Measurements from ENCODE around the gene TMEM94. TPM values are rescaled to one million over a fixed set of nuclear protein-coding genes. Genes with fewer than 3 reads are reported as not detected.

TMEM94 gene
- total and polyA plus RNA-seq, 12 donors, result 25.6 to 66.7 (median 41.3) TPM

DNA sequence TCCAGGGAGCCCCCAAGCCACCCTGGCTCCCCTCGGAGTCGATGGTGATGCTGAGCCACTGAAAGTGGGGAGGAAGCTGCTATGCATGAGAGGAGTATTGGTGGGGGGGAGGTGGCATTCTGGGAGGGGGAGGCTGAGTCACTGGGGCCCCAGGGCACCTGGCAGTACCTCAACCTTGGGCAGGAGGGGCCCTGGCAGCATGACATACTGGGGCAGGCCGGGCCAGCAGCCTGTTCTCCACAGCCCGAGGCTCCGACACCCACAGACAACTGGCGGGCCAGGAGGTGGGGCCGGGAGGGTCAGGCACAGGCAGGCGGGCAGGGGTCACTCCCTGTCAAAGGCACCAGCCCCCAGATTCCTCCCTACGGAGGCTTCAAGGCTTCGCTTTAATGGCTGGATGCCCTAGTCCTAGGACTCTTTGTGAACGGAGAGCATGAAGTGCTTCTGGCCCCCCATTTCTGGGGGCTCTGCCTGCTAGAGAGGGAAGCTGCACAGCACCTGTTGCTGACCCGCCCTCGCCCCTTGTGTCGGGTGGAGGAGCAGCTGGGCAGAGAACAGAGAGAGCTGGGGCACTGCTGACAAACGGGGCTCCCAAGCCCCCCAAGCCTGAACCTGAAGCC is 58.0 kb downstream of the TMEM94 start:
- TF ChIP-seq, protein P1, sequence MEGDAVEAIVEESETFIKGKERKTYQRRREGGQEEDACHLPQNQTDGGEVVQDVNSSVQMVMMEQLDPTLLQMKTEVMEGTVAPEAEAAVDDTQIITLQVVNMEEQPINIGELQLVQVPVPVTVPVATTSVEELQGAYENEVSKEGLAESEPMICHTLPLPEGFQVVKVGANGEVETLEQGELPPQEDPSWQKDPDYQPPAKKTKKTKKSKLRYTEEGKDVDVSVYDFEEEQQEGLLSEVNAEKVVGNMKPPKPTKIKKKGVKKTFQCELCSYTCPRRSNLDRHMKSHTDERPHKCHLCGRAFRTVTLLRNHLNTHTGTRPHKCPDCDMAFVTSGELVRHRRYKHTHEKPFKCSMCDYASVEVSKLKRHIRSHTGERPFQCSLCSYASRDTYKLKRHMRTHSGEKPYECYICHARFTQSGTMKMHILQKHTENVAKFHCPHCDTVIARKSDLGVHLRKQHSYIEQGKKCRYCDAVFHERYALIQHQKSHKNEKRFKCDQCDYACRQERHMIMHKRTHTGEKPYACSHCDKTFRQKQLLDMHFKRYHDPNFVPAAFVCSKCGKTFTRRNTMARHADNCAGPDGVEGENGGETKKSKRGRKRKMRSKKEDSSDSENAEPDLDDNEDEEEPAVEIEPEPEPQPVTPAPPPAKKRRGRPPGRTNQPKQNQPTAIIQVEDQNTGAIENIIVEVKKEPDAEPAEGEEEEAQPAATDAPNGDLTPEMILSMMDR (IDR thresholded peaks at IDR 0.05), result no peak
- Histone ChIP-seq H3K9me3 (no peaks in the 10 kb centered on the region), H3K4me1 (peaks cover 29 to 71% (median 62%) of the 10 kb centered on the region in 9 donors), H3K27ac (peak overlapping the region; percentile 81 to 98 (median 92)), H3K4me3 (peak overlapping the region; percentile 79 to 98 (median 93)), H3K36me3 (peaks cover 0 to 51% (median 3%) of the 10 kb centered on the region in 9 donors), H3K27me3 (peaks cover 0 to 13% (median 0%) of the 10 kb centered on the region in 7 donors)
- ATAC-seq (no peak), DNase-seq (peak in 1 of 2 donors; percentile 42)
- intact Hi-C loops (cut with DNase I), result loop anchor here in 4 of 10 donors (2.0 to 10.0 kb wide), 3 partner anchors 37 to 90 kb away; no protein-coding TSS in a partner anchor
- 4 to 6% methylated on average over 15 of the region's 15 CpGs for WGBS, 2 donors

DNA sequence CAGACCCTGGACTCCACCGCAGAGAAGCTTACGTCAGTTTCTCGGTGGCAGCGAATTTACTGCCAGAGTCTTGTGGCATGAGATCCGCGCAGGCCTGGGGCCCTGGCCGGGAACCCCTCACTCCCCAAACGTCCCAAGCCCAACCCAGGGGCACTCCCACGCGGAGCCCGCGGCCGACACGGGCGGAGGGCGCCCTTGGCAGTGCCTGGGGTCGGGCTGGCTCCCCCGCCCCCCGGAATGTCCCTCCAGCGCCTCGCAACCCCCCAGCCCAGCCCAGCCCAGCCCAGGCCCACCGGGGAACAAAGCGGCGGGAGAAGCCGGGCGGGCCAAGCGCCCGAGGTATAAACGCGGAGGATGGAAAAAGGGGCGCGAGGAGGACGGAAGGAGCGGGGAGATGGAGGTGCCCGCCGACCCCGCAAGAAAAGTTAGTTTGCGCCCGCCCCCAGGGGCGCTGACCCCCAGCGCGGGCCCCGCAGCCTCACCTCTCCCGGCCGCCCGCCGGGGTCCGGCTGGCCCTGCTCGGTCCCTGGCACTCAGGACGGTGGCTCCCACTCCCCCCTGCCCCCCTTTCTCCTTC is 58.6 kb downstream of the TMEM94 start:
- intact Hi-C loops (cut with DNase I), result loop anchor here in 9 of 10 donors (1.0 to 10.0 kb wide), 7 partner anchors 38 to 90 kb away; partner anchors contain the start of gene MYO15B (in 5 of the 9)
- H3K27ac ChIP-seq, result peak overlapping the region; percentile 81 to 98 (median 92)
- TF ChIP-seq, protein P1 (IDR thresholded peaks at IDR 0.05), result no peak
- ATAC-seq (peak in 2 of 8 donors; percentile 0 to 9), DNase-seq (peak in 1 of 2 donors; percentile 39)
- 1% methylated on average over 49 to 50 of the region's 50 CpGs for WGBS, 2 donors
- H3K4me1 ChIP-seq, result peaks cover 25 to 65% (median 58%) of the 10 kb centered on the region in 9 donors
- H3K36me3 ChIP-seq, result peaks cover 0 to 51% (median 3%) of the 10 kb centered on the region in 9 donors
- no peaks in the 10 kb centered on the region for H3K9me3 ChIP-seq
- H3K27me3 ChIP-seq, result peaks cover 0 to 13% (median 0%) of the 10 kb centered on the region in 7 donors
- peak overlapping the region; percentile 79 to 98 (median 93) for H3K4me3 ChIP-seq

DNA sequence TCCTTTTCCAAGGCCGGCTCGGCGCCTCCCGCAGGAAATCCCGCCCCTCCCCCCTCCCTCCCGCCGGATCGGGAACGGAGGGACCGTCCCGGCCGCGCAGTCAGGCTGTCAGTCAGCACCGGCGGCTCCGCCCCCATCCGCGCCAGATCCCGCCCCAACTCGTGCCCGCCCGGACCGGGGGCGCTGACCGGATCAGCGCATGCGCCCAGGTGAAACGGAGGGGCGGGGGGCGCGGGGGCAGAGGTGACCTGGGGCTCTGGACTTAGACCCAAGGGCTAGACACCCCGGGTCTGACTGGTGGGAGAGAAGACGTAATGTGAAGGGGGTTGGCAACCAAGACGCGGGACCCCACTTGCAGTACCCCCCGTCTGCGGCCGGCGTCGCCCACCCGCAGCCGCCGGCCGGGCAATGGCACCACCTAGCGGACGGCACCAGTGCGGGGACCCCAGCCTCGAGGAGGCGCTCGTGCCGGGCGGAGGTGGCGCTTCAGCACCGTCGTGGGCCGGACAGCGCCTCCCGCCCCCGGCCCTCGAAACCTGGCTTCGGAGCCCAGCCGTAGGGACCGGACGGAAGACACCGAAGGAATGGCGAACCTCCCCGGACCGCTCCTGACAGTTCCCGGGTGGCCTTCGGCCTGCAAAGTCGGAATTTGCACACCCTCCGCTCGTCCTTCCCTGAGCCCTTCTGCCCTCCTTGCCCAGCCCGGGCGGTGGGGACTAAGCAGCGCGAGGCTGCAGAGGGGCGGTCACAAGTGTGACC is 59.2 kb downstream of the TMEM94 start, which contains the start of gene CASKIN2:
Gene CASKIN2, minus strand, starts transcription at position 42 of the 759 bp plus-strand sequence. CDS start 1,733 bp downstream, outside the sequence.
- TF ChIP-seq, protein P1 (IDR thresholded peaks at IDR 0.05), result peak; percentile 93 to 100 (median 96)
- DNase-seq (peak; percentile 98), ATAC-seq (peak; percentile 87 to 94 (median 92))
- Histone ChIP-seq H3K36me3 (peaks cover 0 to 50% (median 3%) of the 10 kb centered on the region in 9 donors), H3K27ac (peak within 1 kb of the TSS; percentile 81 to 98 (median 92)), H3K4me3 (peak within 1 kb of the TSS; percentile 79 to 98 (median 93)), H3K4me1 (peaks cover 20 to 58% (median 51%) of the 10 kb centered on the region in 9 donors), H3K27me3 (peaks cover 0 to 13% (median 0%) of the 10 kb centered on the region in 7 donors), H3K9me3 (no peaks in the 10 kb centered on the region)
- intact Hi-C loops (cut with DNase I), result loop anchor here in 9 of 10 donors (1.0 to 10.0 kb wide), 6 partner anchors 71 to 91 kb away; partner anchors contain the start of gene MYO15B (in 5 of the 9)
- 0% methylated on average over 63 to 78 of the region's 78 CpGs for WGBS, 2 donors
